Measurements from ENCODE around the gene FCHSD2. TPM values are rescaled to one million over a fixed set of nuclear protein-coding genes. Genes with fewer than 3 reads are reported as not detected.

Gene FCHSD2
- total and polyA plus RNA-seq, 2 of the 8 experiments (the other 6 are each of a cell fraction or from before 2014, with no cell fraction given) = 4.1 to 7.8 TPM

DNA sequence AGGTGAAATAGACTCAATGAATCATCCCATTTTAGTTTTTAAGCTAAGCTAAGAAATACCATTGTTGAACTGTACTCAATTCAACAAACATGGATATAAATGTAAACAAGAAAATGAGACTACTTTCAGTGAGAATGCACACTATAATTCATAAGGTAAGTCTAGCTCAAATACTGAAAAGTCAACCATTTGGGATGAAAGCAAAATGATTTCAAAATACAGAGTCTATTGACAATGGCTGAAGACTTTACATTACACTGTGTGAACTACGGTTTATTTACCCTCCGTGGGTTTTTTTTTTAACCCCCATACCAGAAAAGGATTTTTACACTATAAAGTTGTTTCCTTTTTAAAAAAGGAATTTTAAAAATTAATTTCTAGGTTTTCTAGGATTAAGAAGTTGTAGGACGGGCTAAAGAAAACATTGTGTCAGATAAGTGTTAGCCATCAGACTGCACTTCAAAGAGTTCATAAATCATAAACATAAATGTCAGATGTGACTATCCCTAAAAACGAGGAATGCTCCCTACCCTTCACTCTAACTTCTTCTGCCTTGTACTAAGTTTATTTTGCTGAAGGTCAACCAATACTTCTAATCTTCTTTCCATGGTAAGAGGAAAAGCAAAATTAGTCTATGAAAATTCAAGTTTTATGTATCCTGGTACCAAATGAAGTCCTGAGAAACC is 83.0 kb downstream of the FCHSD2 start:
- CTCF ChIA-PET (ENCODE audit: partially characterized antibody) = interaction anchor here (0.8 kb wide), 1 partner anchor 15 kb away, joined by 3 read pairs; no protein-coding TSS in a partner anchor
- H2AK5ac ChIP-seq (ENCODE audit: low read depth, low read length) = no peak overlapping the region
- H3K79me2 ChIP-seq (ENCODE audit: control insufficient read depth in 1 of 2, insufficient read depth in 2 of 2, low read length in 2 of 2) = no peaks in the 10 kb centered on the region
- no peak overlapping the region for H4K8ac ChIP-seq (ENCODE audit: extremely low read depth, insufficient read depth, low read length)
- H3K9ac ChIP-seq (replicated peaks in 1 of 4; ENCODE audit: extremely low read depth in 1 of 4, low read depth in 3 of 4, low read length in 3 of 4) = no peak overlapping the region
- H3K23me2 ChIP-seq (ENCODE audit: low read depth, low read length) = no peaks in the 10 kb centered on the region
- 86% methylated on average over 4 of the region's 4 CpGs; no CpG with 5 or more reads in 1 of the 2 experiments for WGBS, 2 experiments (ENCODE audit: extremely low coverage in 1 of 2, insufficient coverage in 1 of 2, insufficient read length in 1 of 2, insufficient replicate concordance in 2 of 2, low coverage in 1 of 2, low lambda C conversion rate in 2 of 2, missing lambda C conversion rate in 1 of 2)
- no peak overlapping the region for H4K91ac ChIP-seq (replicated peaks; ENCODE audit: insufficient read length, low read length)
- FAIRE-seq (no peak), DNase-seq (ENCODE audit: low read depth in 1 of 2, low spot score in 2 of 2) (no peak)
- H3K36me3 ChIP-seq (ENCODE audit: control insufficient read depth in 2 of 4, insufficient read depth in 4 of 4, low read length in 3 of 4) = no peaks in the 10 kb centered on the region
- H2AFZ ChIP-seq (ENCODE audit: low read length) = no peak overlapping the region
- no peak overlapping the region for H3K27ac ChIP-seq (ENCODE audit: low read depth, low read length)
- no peak overlapping the region for H2BK12ac ChIP-seq (ENCODE audit: low read depth, low read length)
- H4K5ac ChIP-seq (ENCODE audit: insufficient read length, low read depth, low read length) = no peak overlapping the region
- H4K20me1 ChIP-seq (replicated peaks in 1 of 2; ENCODE audit: control insufficient read depth in 1 of 2, insufficient read depth in 2 of 2, low read length in 2 of 2) = no peaks in the 10 kb centered on the region
- H3K4me3 ChIP-seq (ENCODE audit: extremely low read depth in 1 of 4, insufficient read depth in 2 of 4, low read depth in 3 of 4, low read length in 4 of 4) = no peak overlapping the region
- H2BK15ac ChIP-seq (ENCODE audit: low read length) = no peak overlapping the region
- no peak overlapping the region for H3K4me2 ChIP-seq (ENCODE audit: insufficient read depth in 1 of 2, low read depth in 2 of 2, low read length in 2 of 2)
- H3K9me3 ChIP-seq (ENCODE audit: insufficient read depth in 2 of 2, low read depth in 1 of 2, low read length in 1 of 2) = no peaks in the 10 kb centered on the region
- H2BK5ac ChIP-seq (ENCODE audit: low read depth, low read length) = no peak overlapping the region
- H3K79me1 ChIP-seq (ENCODE audit: low read depth, low read length) = no peaks in the 10 kb centered on the region; the same call in 1 of the 2 replicates
- no peak overlapping the region for H3K23ac ChIP-seq (ENCODE audit: insufficient read length)
- no peak overlapping the region for H2BK20ac ChIP-seq (ENCODE audit: low read length)
- no peak overlapping the region for H2BK120ac ChIP-seq (replicated peaks; ENCODE audit: low read depth, low read length)
- no peak for TF ChIP-seq POLR2A (IDR thresholded peaks at IDR 0.05; ENCODE audit: control extremely low read depth in 1 of 2, low read depth in 2 of 2, low read length in 2 of 2)
- TF ChIP-seq KDM5A (IDR thresholded peaks at IDR 0.05; ENCODE audit: low read length) = no peak
- TF ChIP-seq POLR2AphosphoS5 (IDR thresholded peaks at IDR 0.05; ENCODE audit: low read depth, low read length) = no peak
- TF ChIP-seq SIN3A (conservative IDR thresholded peaks at IDR 0.05 in 1 of 2, IDR thresholded peaks at IDR 0.05 in 1 of 2; ENCODE audit: low read depth in 1 of 2, low read length in 2 of 2) = no peak
- no peaks in the 10 kb centered on the region for H3K4me1 ChIP-seq (replicated peaks in 1 of 4; ENCODE audit: control insufficient read depth in 3 of 4, insufficient read depth in 4 of 4, low read length in 3 of 4)
- no peak overlapping the region for H3K18ac ChIP-seq (ENCODE audit: extremely low read depth, low read length)
- no peak overlapping the region for H3K4ac ChIP-seq (replicated peaks; ENCODE audit: insufficient read length, low read depth, low read length)
- no peak overlapping the region for H3K56ac ChIP-seq (replicated peaks; ENCODE audit: insufficient read length, low read depth, low read length)
- POLR2A ChIA-PET (ENCODE audit: partially characterized antibody) = no interaction called here
- no peak overlapping the region for H3K14ac ChIP-seq (ENCODE audit: insufficient read length)
- no peaks in the 10 kb centered on the region for H3K27me3 ChIP-seq (replicated peaks in 1 of 4; ENCODE audit: control insufficient read depth in 3 of 4, extremely low read depth in 1 of 4, insufficient read depth in 3 of 4, low read length in 3 of 4)
